GM13977 (cell line): ENCODE measurements around the gene KDM3B.
"Not testable (repeated sequence)": the region's sequence is repeated elsewhere in the genome, so short reads cannot be mapped to it uniquely, and the experiment has no call there.

Experiments
- DNase-seq: peaks from one replicate; pipeline ENCODE4 v3.0.0; 2012; ENCODE audit warnings: low spot score
- in situ Hi-C: fragments of 300-500 bp; cut with MboI; formaldehyde crosslinking; loops from one replicate; pipeline ENCODE4 v1.12.0; 2022; ENCODE audit warnings: low sequenced_read_pairs, low pct_unique_long_range_greater_than_20kb, mixed read lengths, inconsistent platforms; ENCODE audit not compliant: unreplicated experiment
- TF ChIP-seq, protein P1 (sequence below): IDR thresholded peaks from 2 replicates; pipeline ENCODE4 v1.5.1; 2012; ENCODE audit warnings: mild to moderate bottlenecking, control low read depth; ENCODE audit not compliant: insufficient read depth; ENCODE audit errors: extremely low read depth, missing control alignments

Gene KDM3B

DNA sequence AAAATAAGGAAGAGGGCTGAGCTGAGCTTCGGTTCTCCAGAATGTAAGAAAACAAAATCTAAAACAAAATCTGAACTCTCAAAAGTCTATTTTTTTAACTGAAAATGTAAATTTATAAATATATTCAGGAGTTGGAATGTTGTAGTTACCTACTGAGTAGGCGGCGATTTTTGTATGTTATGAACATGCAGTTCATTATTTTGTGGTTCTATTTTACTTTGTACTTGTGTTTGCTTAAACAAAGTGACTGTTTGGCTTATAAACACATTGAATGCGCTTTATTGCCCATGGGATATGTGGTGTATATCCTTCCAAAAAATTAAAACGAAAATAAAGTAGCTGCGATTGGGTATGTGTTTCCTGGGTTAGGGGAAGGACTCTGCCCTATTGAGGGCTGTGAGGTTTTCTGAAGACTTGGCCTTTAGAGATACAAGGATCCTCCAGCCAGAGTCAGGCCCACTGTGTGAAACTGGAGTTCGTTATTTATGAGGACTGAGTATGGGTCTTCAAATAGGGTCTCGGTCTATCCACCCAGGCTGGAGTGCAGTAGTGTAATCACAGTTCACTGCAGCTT, 116.6 kb downstream of the KDM3B start:
- TF ChIP-seq, protein P1, sequence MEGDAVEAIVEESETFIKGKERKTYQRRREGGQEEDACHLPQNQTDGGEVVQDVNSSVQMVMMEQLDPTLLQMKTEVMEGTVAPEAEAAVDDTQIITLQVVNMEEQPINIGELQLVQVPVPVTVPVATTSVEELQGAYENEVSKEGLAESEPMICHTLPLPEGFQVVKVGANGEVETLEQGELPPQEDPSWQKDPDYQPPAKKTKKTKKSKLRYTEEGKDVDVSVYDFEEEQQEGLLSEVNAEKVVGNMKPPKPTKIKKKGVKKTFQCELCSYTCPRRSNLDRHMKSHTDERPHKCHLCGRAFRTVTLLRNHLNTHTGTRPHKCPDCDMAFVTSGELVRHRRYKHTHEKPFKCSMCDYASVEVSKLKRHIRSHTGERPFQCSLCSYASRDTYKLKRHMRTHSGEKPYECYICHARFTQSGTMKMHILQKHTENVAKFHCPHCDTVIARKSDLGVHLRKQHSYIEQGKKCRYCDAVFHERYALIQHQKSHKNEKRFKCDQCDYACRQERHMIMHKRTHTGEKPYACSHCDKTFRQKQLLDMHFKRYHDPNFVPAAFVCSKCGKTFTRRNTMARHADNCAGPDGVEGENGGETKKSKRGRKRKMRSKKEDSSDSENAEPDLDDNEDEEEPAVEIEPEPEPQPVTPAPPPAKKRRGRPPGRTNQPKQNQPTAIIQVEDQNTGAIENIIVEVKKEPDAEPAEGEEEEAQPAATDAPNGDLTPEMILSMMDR, result no peak
- no peak for DNase-seq
- in situ Hi-C loops, result no loop called here

DNA sequence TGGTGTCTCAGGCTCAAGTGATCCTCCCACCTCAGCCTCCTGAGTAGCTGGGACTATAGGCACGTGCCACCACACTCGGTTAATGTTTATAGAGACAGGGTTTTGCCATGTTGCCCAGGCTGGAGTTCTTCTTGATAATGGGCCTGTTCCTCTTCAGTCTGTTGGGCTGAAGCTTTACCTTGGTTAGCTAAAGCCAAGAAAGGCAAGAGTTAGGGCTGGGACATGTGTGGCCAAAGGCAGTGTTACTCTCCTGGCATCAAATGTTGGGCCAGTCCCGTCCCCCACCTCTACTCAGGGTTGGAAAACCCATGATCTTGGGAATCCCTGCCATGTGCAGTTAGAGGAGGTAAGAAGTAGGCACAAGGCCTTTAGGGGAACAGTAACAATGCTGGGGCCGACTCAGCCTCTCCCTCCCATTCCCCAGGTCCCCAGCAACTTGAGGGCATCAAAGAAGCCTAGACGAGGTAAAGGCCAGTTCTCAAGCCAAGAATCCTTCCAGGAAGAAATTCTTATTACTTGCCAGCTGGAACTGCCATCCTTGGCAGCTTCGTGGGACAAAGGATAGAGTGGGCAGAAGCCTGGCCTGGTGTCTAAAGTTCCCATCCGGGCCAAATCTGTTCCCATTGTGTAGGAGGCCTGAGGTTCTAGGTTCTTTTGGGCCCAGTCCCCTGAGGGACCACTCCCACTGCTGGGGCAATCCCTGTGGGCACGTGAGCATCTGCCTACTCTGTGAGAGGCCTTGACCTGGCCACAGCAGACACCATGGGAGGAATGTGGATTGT, 117.2 kb downstream of the KDM3B start:
- in situ Hi-C loops, result no loop called here
- DNase-seq, result no peak
- TF ChIP-seq, protein P1, result no peak

DNA sequence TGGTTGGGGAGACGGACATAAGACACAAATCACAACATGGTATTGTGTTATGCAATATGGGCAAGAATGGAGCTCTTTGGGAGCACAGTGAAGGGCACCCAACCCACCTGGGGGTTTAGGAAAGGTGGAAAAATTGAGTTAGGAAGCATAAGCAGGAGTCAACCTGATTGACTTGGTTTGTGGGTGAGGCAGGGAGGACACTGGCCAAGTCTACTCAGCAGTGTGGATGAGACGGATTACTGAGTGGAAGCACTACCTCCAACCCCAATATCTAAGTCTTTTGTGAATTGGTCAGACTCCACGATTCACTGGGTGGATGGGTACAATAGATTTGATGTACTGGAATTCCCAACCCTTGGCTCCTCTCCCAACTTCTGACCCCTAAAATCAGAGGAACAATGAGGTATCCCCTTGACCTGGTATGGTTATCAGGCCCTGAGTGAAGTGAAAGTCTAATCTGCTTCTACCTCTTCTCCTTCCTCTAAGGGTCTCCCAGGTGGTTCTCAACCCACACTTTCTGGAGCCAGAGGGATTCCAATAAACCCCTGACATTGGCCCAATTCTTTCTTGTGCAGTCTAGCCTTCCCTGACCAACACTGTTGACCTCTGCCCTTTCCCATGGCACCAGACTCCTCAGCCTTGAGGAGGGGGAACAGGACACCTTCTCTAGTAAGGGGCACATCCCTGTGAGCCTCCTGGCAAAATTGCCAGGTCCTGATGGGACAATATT, 118.0 kb downstream of the KDM3B start:
- no peak for DNase-seq
- in situ Hi-C loops, result no loop called here
- TF ChIP-seq, protein P1, result no peak

DNA sequence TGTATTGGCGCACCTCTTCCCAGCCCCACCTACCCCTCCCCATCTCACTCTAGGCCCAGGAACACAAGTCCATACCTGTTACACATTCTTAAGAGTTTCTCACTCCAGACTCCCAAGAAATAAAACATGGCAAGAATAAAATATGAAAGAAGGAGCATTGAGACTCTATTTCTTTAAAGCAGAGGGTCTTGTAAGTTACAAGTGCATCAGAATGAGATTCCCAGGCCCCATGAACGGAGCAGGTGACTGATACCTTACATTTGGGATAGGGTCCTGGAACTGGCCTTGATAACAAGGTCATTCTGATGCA, 118.5 kb downstream of the KDM3B start:
- DNase-seq, result no peak
- in situ Hi-C loops, result no loop called here
- TF ChIP-seq, protein P1, result no peak

DNA sequence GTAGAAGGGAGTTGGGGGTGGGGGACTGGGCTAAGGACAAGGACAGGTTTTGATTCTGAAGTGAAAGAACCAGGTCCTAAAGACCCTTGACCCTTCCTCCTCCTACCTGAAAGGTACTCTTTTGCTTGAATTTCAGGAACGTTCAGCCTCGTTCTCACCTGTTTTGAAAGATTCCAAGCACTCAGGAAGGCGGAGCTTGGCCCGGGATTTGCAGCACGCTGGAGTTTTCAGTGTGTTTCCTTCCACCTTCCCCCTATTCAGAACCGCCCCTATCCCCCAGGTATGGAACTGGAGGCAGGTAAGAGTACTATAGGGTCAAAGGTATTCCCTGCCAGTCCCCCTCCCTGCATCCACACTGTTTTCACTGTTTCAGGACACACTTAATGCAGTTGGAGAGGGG, 119.9 kb downstream of the KDM3B start:
- DNase-seq, result no peak
- in situ Hi-C loops, result no loop called here
- TF ChIP-seq, protein P1, result no peak

DNA sequence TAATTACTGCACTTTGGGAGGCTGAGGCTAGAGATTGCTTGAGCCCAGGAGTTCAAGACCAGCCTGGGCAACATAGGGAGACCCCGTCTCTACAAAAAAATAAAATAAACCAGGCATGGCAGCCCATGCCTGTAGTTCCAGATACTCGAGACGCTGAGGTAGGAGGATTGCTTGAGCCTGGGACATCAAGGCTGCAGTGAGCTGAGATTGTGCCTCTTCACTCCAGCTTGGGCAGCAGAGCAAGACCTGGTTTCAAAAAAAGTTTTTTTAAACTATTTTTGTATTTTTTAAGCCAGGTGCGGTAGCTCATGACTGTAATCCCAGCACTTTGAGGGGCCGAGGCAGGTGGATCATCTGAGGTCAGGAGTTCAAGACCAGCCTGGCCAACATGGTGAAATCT, 120.7 kb downstream of the KDM3B start:
- in situ Hi-C loops, result not testable (repeated sequence)

DNA sequence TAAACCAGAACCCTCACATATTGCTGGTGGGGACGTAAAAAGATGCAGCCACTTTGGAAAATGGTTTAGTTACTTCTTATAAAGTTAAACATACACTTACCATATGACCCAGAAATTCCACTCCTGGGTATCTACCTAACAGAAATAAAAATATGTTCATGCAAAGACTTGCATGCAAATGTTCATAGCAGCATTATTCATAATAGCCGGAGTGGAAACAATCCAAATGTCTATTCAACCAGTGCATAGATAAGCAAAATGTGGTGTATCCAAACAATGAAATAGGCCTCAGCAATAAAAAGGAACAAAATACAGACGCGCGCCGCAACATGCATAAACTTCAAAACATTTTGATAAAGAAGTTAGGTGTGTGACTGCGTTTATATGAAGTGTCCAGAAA, 124.4 kb downstream of the KDM3B start:
- in situ Hi-C loops, result no loop called here
- no peak for DNase-seq
- TF ChIP-seq, protein P1, result no peak

More for the DNA sequence above, 120.7 kb downstream of the KDM3B start:
- DNase-seq, result not testable (repeated sequence)
